ENCODE results near the gene PTPRE. TPM values are rescaled to one million over a fixed set of nuclear protein-coding genes. Genes with fewer than 3 reads are reported as not detected.

The PTPRE gene
- total RNA-seq, 2 donors from 2014 or later = 11.3 to 23.5 TPM

GRCh38 chr10:128027822-128028507 is 121.1 kb downstream of the PTPRE start:
- H3K27ac ChIP-seq = no peak overlapping the region
- no peaks in the 10 kb centered on the region for H3K27me3 ChIP-seq
- no peak for DNase-seq (ENCODE audit: low spot score)
- H3K4me3 ChIP-seq = no peak overlapping the region
- H3K9me3 ChIP-seq = no peaks in the 10 kb centered on the region
- TF ChIP-seq, protein P1, sequence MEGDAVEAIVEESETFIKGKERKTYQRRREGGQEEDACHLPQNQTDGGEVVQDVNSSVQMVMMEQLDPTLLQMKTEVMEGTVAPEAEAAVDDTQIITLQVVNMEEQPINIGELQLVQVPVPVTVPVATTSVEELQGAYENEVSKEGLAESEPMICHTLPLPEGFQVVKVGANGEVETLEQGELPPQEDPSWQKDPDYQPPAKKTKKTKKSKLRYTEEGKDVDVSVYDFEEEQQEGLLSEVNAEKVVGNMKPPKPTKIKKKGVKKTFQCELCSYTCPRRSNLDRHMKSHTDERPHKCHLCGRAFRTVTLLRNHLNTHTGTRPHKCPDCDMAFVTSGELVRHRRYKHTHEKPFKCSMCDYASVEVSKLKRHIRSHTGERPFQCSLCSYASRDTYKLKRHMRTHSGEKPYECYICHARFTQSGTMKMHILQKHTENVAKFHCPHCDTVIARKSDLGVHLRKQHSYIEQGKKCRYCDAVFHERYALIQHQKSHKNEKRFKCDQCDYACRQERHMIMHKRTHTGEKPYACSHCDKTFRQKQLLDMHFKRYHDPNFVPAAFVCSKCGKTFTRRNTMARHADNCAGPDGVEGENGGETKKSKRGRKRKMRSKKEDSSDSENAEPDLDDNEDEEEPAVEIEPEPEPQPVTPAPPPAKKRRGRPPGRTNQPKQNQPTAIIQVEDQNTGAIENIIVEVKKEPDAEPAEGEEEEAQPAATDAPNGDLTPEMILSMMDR (IDR thresholded peaks at IDR 0.05) = no peak
- peaks cover 0 to 21% of the 10 kb centered on the region in 2 donors for H3K4me1 ChIP-seq
- H3K36me3 ChIP-seq = no peaks in the 10 kb centered on the region

- peaks cover 0 to 21% of the 10 kb centered on the region in 2 donors for H3K4me1 ChIP-seq
- H3K9me3 ChIP-seq = no peaks in the 10 kb centered on the region
- H3K27ac ChIP-seq = no peak overlapping the region
- H3K4me3 ChIP-seq = no peak overlapping the region
- TF ChIP-seq, protein P1 (IDR thresholded peaks at IDR 0.05) = no peak
- H3K36me3 ChIP-seq = no peaks in the 10 kb centered on the region
- no peak for DNase-seq (ENCODE audit: low spot score)
- H3K27me3 ChIP-seq = no peaks in the 10 kb centered on the region
Observed at GRCh38 chr10:128028508-128029289, 121.8 kb downstream of the PTPRE start.

- DNase-seq (ENCODE audit: low spot score) = no peak
- no peaks in the 10 kb centered on the region for H3K27me3 ChIP-seq
- no peak overlapping the region for H3K27ac ChIP-seq
- no peaks in the 10 kb centered on the region for H3K36me3 ChIP-seq
- H3K4me3 ChIP-seq = no peak overlapping the region
- TF ChIP-seq, protein P1 (IDR thresholded peaks at IDR 0.05) = no peak
- peaks cover 0 to 21% of the 10 kb centered on the region in 2 donors for H3K4me1 ChIP-seq
- no peaks in the 10 kb centered on the region for H3K9me3 ChIP-seq
Observed at GRCh38 chr10:128029290-128029651, 122.4 kb downstream of the PTPRE start.

- Histone ChIP-seq H3K36me3 (no peaks in the 10 kb centered on the region), H3K4me1 (peaks cover 0 to 21% of the 10 kb centered on the region in 2 donors), H3K27ac (no peak overlapping the region), H3K4me3 (no peak overlapping the region), H3K27me3 (no peaks in the 10 kb centered on the region), H3K9me3 (no peaks in the 10 kb centered on the region)
- no peak for DNase-seq (ENCODE audit: low spot score)
- TF ChIP-seq, protein P1 (IDR thresholded peaks at IDR 0.05) = no peak
Observed at GRCh38 chr10:128029731-128030369, 122.9 kb downstream of the PTPRE start.

GRCh38 chr10:128030498-128031072 is 123.7 kb downstream of the PTPRE start:
- H3K9me3 ChIP-seq = no peaks in the 10 kb centered on the region
- DNase-seq (ENCODE audit: low spot score) = no peak
- no peak overlapping the region for H3K27ac ChIP-seq
- H3K27me3 ChIP-seq = no peaks in the 10 kb centered on the region
- H3K4me3 ChIP-seq = no peak overlapping the region
- TF ChIP-seq, protein P1 (IDR thresholded peaks at IDR 0.05) = no peak
- H3K4me1 ChIP-seq = peaks cover 0 to 21% of the 10 kb centered on the region in 2 donors
- no peaks in the 10 kb centered on the region for H3K36me3 ChIP-seq

Measured in right atrium auricular region (tissue), 2 donors.